ENCODE results near the gene NFAT5.

DNA sequence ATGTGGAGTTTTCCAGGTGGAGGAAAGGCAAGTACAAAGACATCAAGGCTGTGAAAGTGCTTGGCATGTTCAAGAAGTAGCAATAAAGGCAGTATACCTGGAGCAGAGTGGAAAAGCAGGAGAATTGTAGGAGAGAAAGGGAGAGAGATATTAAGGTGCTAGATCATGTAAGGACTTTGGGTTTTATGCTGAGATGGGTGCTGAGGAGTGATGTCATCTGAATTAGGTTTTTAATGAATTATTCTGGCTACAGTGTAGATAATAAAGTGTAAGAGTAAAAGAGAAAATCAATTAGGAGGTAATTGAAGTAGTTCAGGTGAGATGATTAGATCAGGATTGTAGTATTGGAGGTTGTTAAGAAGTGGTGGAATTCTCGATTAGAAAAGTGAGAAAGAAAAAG, 34.0 kb downstream of the NFAT5 start:
- no peak for TF ChIP-seq EP300 (IDR thresholded peaks at IDR 0.05)
- TF ChIP-seq, protein P1, sequence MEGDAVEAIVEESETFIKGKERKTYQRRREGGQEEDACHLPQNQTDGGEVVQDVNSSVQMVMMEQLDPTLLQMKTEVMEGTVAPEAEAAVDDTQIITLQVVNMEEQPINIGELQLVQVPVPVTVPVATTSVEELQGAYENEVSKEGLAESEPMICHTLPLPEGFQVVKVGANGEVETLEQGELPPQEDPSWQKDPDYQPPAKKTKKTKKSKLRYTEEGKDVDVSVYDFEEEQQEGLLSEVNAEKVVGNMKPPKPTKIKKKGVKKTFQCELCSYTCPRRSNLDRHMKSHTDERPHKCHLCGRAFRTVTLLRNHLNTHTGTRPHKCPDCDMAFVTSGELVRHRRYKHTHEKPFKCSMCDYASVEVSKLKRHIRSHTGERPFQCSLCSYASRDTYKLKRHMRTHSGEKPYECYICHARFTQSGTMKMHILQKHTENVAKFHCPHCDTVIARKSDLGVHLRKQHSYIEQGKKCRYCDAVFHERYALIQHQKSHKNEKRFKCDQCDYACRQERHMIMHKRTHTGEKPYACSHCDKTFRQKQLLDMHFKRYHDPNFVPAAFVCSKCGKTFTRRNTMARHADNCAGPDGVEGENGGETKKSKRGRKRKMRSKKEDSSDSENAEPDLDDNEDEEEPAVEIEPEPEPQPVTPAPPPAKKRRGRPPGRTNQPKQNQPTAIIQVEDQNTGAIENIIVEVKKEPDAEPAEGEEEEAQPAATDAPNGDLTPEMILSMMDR (IDR thresholded peaks at IDR 0.05) = no peak

Measured in ovary (tissue), 3 donors.